ENCODE results near the gene RDX. TPM values are rescaled to one million over a fixed set of nuclear protein-coding genes. Genes with fewer than 3 reads are reported as not detected.

The RDX gene
- total RNA-seq, 1 experiment from 2014 or later = 196 TPM

- ChIA-PET CTCF (no interaction called here), POLR2A (ENCODE audit: unreplicated experiment) (no interaction called here)
- intact Hi-C loops (cut with micrococcal nuclease; ENCODE audit: unreplicated experiment) = loop anchor here (10.0 kb wide), 1 partner anchor 646 kb away; no protein-coding TSS in a partner anchor
- Histone ChIP-seq H3K36me3 (ENCODE audit: low read depth) (no peaks in the 10 kb centered on the region), H3K9me2 (ENCODE audit: insufficient read depth) (no peaks in the 10 kb centered on the region), H3K4me2 (no peak overlapping the region), H3K27me3 (ENCODE audit: insufficient read depth, low read depth) (no peaks in the 10 kb centered on the region), H4K20me1 (ENCODE audit: insufficient read depth) (no peaks in the 10 kb centered on the region), H3K4me1 (replicated peaks; ENCODE audit: insufficient read depth) (peaks cover 27% of the 10 kb centered on the region), H3K9me3 (ENCODE audit: insufficient read depth, low read depth) (no peaks in the 10 kb centered on the region), H3K4me3 (no peak overlapping the region), H3K79me2 (ENCODE audit: low read depth) (no peaks in the 10 kb centered on the region), H2AFZ (no peak overlapping the region), H3K27ac (no peak overlapping the region), H3F3A (ENCODE audit: insufficient read depth, low read depth) (peaks cover 18% of the 10 kb centered on the region; the same call in 1 of the 2 replicates)
- no peak for DNase-seq
- BruUV-seq (replicated peaks) = no TSS peak
- TF ChIP-seq EZH2 (IDR thresholded peaks at IDR 0.05; ENCODE audit: low read depth) (no peak), CTCF (conservative IDR thresholded peaks at IDR 0.05) (no peak)
Observed at GRCh38 chr11:110179064-110179463, 117.3 kb downstream of the RDX start.

GRCh38 chr11:110177086-110177456 is 119.3 kb downstream of the RDX start:
- Histone ChIP-seq H3K4me3 (no peak overlapping the region), H3K4me1 (replicated peaks; ENCODE audit: insufficient read depth) (peaks cover 11% of the 10 kb centered on the region; the same call in 1 of the 2 replicates), H3K4me2 (no peak overlapping the region), H3K27ac (no peak overlapping the region), H3F3A (ENCODE audit: insufficient read depth, low read depth) (peaks cover 29% of the 10 kb centered on the region; the same call in 1 of the 2 replicates), H4K20me1 (ENCODE audit: insufficient read depth) (no peaks in the 10 kb centered on the region), H3K27me3 (ENCODE audit: insufficient read depth, low read depth) (no peaks in the 10 kb centered on the region), H3K36me3 (ENCODE audit: low read depth) (no peaks in the 10 kb centered on the region), H3K9me3 (ENCODE audit: insufficient read depth, low read depth) (no peaks in the 10 kb centered on the region), H2AFZ (no peak overlapping the region), H3K9me2 (ENCODE audit: insufficient read depth) (no peaks in the 10 kb centered on the region), H3K79me2 (ENCODE audit: low read depth) (no peaks in the 10 kb centered on the region)
- BruUV-seq (replicated peaks) = no TSS peak
- no peak for DNase-seq
- ChIA-PET POLR2A (ENCODE audit: unreplicated experiment) (no interaction called here), CTCF (interaction anchor here (0.6 kb wide), 1 partner anchor 83 kb away, joined by 7 read pairs; no protein-coding TSS in a partner anchor)
- intact Hi-C loops (cut with micrococcal nuclease; ENCODE audit: unreplicated experiment) = loop anchor here (10.0 kb wide), 1 partner anchor 648 kb away; no protein-coding TSS in a partner anchor
- TF ChIP-seq EZH2 (IDR thresholded peaks at IDR 0.05; ENCODE audit: low read depth) (no peak), CTCF (conservative IDR thresholded peaks at IDR 0.05) (no peak)

- ChIA-PET POLR2A (ENCODE audit: unreplicated experiment) (no interaction called here), CTCF (interaction anchor here (0.6 kb wide), 2 partner anchors 82 to 186 kb away, joined by 7 to 9 read pairs; no protein-coding TSS in a partner anchor)
- H3K9me3 ChIP-seq (ENCODE audit: insufficient read depth, low read depth) = no peaks in the 10 kb centered on the region
- H3K4me2 ChIP-seq = no peak overlapping the region
- no peak overlapping the region for H3K4me3 ChIP-seq
- no peaks in the 10 kb centered on the region for H3K27me3 ChIP-seq (ENCODE audit: insufficient read depth, low read depth)
- no peaks in the 10 kb centered on the region for H3K79me2 ChIP-seq (ENCODE audit: low read depth)
- H3K4me1 ChIP-seq (replicated peaks; ENCODE audit: insufficient read depth) = peaks cover 11% of the 10 kb centered on the region; the same call in 1 of the 2 replicates
- H4K20me1 ChIP-seq (ENCODE audit: insufficient read depth) = no peaks in the 10 kb centered on the region
- H3K36me3 ChIP-seq (ENCODE audit: low read depth) = no peaks in the 10 kb centered on the region
- no peak for DNase-seq
- H3K27ac ChIP-seq = no peak overlapping the region
- H3F3A ChIP-seq (ENCODE audit: insufficient read depth, low read depth) = peaks cover 29% of the 10 kb centered on the region; the same call in 1 of the 2 replicates
- no TSS peak for BruUV-seq (replicated peaks)
- H3K9me2 ChIP-seq (ENCODE audit: insufficient read depth) = no peaks in the 10 kb centered on the region
- TF ChIP-seq CTCF (conservative IDR thresholded peaks at IDR 0.05) (no peak), EZH2 (IDR thresholded peaks at IDR 0.05; ENCODE audit: low read depth) (no peak)
- intact Hi-C loops (cut with micrococcal nuclease; ENCODE audit: unreplicated experiment) = loop anchor here (10.0 kb wide), 1 partner anchor 648 kb away; no protein-coding TSS in a partner anchor
- no peak overlapping the region for H2AFZ ChIP-seq
Observed at GRCh38 chr11:110176366-110177085, 119.9 kb downstream of the RDX start.

All from PC-9 (cell line).